GM21528 (cell line): ENCODE results near the gene TMEM132D.

ENCODE experiments used
- ATAC-seq: cut with Tn5 transposase; IDR thresholded peaks from one replicate; pipeline ENCODE4 v1.9.1; 2021; ENCODE audit warnings: mild to moderate bottlenecking, moderate library complexity; ENCODE audit not compliant: unreplicated experiment, low FRiP score

The TMEM132D gene

GRCh38 chr12:129483111-129483893 is 420.5 kb downstream of the TMEM132D start:
- ATAC-seq = no peak

GRCh38 chr12:129481921-129482320 is 421.9 kb downstream of the TMEM132D start:
- no peak for ATAC-seq

- no peak for ATAC-seq
Measured at GRCh38 chr12:129470196-129470595, 433.6 kb downstream of the TMEM132D start.

DNA sequence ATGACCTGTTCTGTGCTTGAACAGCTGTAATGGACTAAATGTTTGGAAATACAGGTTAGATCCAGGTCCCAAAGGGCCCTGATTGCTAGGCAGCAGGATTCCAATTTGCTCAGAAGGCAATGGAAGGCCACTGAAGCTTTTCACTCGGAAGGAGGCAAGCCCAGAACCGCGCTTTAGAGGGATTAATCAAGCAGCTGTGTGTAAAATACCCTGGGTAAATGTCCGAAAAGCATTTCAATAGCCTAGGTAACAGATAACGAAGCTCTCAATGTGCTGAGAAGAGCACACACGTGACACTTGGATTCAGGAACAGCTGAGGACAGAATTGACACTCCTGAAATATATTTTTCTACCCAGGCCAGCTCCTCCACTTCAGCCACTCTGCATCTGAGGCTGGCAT is 436.1 kb downstream of the TMEM132D start:
- no peak for ATAC-seq

DNA sequence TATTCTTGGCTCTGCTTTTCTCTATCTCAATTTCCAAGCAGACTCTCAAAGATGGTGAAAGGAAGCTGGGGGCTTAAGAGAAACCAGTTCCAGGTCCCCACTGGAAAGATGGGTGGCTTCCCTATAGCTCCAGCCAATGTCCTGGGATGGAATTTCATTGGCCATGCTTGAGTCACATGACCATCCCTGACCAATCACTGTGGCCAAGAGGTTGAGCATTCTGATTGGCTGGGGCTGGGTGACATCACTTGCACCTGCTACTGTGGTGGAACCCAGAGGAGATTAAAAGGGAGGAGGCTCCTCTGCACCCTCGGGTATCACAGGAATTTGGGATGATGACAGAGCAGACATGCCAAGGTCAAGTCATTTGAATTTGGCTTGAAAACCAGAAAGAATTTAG is 436.5 kb downstream of the TMEM132D start:
- ATAC-seq = no peak

GRCh38 chr12:129466499-129466898 is 437.3 kb downstream of the TMEM132D start:
- no peak for ATAC-seq

DNA sequence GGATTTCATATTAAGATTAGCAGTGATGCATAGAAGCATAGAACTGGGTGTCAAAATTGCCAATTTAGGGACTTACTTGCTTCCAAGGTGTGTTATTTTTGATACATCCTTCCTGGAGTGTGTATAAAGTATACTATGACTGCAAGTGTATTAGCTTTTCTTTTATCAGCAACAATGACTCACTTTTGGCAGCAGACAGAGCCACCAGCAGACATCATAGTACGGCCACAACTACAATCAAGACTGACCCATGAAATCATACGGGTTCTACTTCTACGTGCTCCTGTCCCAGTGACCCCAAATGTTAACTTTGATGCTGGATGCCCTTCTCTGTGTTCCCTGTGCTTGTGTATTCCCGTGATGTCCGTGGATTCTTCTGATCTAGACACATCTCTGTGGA is 443.9 kb downstream of the TMEM132D start:
- no peak for ATAC-seq

GRCh38 chr12:129446696-129447095 is 457.1 kb downstream of the TMEM132D start:
- ATAC-seq = no peak

DNA sequence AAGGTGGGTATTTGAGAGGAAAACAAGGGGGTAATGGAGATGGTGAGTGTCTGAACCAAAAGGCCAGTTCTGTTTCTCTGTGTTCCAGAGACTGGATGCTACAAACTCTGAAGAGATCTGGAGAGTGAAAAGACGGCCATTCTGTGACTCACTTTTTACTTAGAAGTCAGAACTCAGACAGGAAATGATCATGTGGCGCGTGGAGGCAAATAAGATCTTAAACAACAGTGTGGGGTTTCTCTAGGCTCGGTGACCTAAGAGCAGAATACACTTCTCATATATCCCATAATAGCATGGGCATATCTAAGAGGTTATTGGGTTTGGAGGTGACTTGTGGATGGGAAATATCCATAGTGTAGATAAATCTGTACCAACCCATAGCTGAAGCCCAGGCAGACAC is 463.5 kb downstream of the TMEM132D start:
- ATAC-seq = no peak

DNA sequence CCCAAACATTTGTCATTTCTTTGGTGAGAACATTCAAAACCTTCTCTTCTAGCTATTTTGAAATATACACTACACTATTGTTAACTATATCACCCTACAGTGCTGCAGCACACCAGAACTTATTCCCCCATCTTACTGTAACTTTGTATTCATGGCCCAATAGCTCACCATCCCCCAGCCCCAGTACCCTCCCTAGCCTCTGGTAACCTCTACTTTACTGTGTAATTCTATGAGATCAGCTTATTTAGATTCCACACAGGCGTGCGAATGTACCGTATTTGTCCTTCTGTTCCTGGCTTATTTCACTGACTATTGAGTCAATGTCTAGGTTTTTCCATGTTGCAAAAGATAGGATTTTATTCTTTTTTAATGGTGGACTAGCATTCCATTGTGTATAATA is 469.0 kb downstream of the TMEM132D start:
- no peak for ATAC-seq

DNA sequence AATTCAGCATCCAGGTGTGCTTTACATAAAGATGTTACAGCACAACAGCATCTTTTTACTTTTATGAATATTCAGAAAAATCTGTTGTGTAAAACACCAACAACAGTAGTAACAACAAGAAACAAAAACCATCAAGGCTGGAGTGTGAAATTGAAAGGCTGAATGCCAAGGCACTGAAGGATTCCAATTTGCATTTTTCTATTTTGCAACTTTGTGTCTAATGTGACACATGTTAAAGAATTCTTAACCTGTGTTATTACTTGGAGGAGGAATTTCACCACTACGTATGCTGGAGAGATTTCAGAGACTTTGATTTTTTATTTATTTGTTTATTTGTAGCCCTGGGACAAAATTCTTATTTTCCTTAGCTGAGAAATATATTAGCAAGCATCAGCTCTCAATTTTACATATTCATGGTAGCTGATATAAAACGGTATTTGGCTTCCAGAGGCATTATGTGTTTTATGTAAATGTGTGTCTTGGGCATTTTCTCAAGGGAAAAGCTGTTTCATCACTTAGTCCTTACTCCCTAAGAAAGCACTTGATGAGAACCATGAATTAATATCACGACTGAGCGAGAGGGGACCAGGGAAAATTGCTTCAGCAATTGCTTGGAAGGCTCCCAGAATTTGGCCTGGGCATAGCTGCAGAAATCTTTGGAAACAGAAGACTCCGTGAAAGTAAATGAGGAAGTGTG is 475.4 kb downstream of the TMEM132D start:
- no peak for ATAC-seq

DNA sequence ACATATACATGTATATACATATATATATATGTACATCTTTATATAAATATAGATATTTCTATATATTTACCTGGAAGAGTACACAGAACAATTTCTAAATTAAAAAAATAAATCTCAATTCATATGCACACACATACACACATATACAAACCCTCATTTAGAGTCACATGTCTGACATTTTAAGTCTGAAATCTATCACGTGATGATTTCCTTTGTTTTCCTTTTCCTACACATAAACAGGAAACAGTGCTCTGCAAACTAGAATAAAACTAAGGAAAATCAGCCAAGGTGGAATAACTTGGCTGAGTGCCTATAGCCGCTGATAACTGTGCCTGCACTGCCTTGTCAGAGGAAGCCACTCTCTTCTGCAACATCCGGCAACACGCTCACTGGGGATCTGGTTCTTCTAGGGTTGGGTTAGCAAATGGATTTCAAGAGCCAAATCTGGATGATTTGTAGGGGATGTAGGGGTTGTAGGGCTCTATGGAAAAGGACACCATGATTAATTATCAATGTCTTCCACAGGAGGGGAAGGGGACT is 480.7 kb downstream of the TMEM132D start:
- ATAC-seq = no peak

DNA sequence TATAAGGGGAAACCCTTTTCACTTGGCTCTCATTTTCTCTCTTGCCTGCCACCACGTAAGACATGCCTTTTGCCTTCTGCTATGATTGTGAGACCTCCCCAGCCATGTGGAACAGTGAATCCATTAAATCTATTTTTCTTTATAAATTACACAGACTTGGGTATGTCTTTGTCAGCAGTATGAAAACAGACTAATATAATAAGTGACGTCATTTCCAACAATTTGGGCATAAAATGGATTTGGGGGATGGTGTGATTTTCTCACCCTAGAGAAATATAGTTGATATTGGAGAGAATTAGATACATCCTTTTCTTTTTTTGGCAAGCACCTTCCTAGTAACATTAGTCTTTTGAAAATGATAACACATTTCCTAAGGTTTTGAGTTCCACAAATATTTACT is 490.5 kb downstream of the TMEM132D start:
- no peak for ATAC-seq

GRCh38 chr12:129409281-129409680 is 494.5 kb downstream of the TMEM132D start:
- no peak for ATAC-seq

DNA sequence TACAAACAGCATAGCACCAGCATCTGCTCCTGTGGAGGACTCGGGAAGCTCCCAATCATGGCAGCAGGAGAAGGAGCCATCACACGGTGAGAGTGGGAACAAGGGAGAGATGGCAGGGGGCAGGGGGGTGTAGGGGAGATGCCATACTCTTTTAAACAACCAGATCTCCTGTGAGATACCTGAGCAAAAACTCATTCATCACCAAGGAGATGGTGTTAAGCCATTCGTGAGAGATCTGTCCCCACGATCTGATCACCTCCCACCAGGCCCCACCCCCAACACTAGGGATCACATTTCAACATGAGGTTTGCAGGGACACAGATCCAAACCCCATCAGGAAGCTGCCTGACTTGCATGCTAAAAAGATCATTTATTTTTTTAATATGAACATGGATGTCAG is 499.3 kb downstream of the TMEM132D start:
- no peak for ATAC-seq

DNA sequence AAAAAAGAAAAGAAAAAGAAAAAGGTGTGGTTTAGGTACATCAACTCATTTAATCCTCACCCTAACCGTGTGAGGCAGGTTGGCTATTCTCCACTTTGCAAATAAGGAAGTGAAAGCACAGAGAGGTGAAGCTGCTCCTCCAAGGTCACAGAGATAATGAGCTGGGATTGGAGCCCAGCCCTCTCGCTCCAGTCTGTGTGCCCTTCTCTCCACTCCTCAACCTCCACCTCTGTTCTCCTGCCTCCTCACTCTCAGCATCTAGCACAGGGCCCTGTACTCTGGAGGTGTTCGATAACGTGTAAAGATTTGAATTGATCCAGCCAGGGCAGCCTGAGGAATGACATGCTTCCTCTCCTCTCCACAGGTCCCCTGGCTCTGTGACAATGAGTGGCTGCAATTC is 502.3 kb downstream of the TMEM132D start:
- no peak for ATAC-seq

- ATAC-seq = no peak
Measured at GRCh38 chr12:129394177-129394825, 509.5 kb downstream of the TMEM132D start.

- ATAC-seq = no peak
Measured at GRCh38 chr12:129393357-129393937, 510.4 kb downstream of the TMEM132D start.

DNA sequence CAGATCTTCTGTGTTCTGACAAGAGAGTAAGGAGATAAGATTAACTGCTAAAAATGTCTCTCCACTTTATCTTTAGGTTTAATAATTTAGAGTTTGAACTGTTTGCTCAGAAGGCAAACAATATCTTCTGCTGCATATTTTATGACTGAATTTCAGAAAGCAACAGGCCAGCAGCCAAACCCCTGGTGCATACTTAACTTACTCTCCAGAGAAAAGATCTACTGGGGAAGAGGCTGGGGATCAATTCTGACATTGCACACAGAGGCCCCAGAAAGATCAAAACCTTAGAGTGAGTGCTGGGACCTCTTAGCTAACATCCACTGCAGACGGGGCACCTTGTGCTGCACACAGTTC is 518.2 kb downstream of the TMEM132D start:
- ATAC-seq = no peak

GRCh38 chr12:129383956-129384355 is 519.9 kb downstream of the TMEM132D start:
- ATAC-seq = no peak

DNA sequence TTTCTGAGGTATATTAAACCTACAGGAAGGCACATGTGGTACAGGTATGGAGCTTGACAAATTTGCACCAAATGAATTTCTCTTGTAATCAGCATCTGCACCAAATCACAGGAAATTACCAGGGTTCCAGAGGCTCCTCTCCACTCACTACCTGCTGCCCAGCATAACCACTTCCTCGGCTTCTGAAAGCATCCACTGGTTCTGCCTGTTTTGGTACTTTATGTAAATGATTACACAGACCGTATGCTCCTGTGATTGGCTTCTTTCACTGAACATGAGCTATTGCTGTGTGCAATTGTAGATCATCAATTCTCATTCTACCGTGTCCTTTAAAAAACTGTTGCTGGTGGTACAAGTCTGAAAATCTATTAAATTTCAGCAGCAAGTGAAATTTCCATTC is 522.1 kb downstream of the TMEM132D start:
- ATAC-seq = no peak
